Measurements from ENCODE around the gene ERC1. TPM values are rescaled to one million over a fixed set of nuclear protein-coding genes. Genes with fewer than 3 reads are reported as not detected.

ERC1 gene
- polyA plus RNA-seq, 2 of the 4 experiments (the other 2 are of a cell fraction) = 14.2 to 20.9 TPM

DNA sequence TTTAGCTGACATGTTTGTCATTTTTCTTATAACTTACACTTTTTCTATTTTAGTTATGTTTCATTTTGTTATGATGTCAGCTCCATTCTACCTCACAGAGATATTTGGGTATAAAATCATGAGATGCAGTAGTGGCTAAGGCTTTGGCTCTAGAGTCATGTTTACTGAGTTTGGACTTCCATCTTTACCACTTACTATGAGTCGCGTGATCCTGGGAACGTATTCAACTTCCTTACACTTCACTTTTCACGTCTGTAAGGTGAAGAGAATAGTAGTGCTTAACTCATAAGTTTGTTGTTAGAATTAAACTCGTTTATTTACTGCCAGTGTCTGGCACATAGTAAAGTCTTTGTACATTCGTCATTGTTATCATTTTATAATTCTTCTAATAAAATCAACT, 126.3 kb downstream of the ERC1 start:
- ChIA-PET CTCF (interaction anchor here (0.6 to 4.2 kb wide), 84 partner anchors 8 to 823 kb away, joined by 3 to 198 read pairs (median 5); partner anchors contain the start of genes FBXL14 and WNT5B), POLR2A (interaction anchor here (1.5 kb wide), 1 partner anchor 466 kb away, joined by 12 read pairs; no protein-coding TSS in a partner anchor)
- 70% methylated on average over 6 of the region's 6 CpGs for WGBS (ENCODE audit: missing lambda C conversion rate)
- Histone ChIP-seq H3K27ac (no peak overlapping the region), H3K4me2 (no peak overlapping the region), H3K9me3 (no peaks in the 10 kb centered on the region), H3K4me1 (no peaks in the 10 kb centered on the region), H3K4me3 (no peak overlapping the region)
- peak; percentile 7 for FAIRE-seq
- DNase-seq (ENCODE audit: low read depth in 1 of 2, low spot score in 1 of 2) = peak in 1 of 2 experiments; percentile 12
- no peak for ATAC-seq
- TF ChIP-seq, protein P1, sequence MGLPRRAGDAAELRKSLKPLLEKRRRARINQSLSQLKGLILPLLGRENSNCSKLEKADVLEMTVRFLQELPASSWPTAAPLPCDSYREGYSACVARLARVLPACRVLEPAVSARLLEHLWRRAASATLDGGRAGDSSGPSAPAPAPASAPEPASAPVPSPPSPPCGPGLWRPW (IDR thresholded peaks at IDR 0.05) = no peak
- TF ChIP-seq, protein P2, sequence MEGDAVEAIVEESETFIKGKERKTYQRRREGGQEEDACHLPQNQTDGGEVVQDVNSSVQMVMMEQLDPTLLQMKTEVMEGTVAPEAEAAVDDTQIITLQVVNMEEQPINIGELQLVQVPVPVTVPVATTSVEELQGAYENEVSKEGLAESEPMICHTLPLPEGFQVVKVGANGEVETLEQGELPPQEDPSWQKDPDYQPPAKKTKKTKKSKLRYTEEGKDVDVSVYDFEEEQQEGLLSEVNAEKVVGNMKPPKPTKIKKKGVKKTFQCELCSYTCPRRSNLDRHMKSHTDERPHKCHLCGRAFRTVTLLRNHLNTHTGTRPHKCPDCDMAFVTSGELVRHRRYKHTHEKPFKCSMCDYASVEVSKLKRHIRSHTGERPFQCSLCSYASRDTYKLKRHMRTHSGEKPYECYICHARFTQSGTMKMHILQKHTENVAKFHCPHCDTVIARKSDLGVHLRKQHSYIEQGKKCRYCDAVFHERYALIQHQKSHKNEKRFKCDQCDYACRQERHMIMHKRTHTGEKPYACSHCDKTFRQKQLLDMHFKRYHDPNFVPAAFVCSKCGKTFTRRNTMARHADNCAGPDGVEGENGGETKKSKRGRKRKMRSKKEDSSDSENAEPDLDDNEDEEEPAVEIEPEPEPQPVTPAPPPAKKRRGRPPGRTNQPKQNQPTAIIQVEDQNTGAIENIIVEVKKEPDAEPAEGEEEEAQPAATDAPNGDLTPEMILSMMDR (IDR thresholded peaks at IDR 0.05) = no peak
- TF ChIP-seq, protein P3, sequence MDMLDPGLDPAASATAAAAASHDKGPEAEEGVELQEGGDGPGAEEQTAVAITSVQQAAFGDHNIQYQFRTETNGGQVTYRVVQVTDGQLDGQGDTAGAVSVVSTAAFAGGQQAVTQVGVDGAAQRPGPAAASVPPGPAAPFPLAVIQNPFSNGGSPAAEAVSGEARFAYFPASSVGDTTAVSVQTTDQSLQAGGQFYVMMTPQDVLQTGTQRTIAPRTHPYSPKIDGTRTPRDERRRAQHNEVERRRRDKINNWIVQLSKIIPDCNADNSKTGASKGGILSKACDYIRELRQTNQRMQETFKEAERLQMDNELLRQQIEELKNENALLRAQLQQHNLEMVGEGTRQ (IDR thresholded peaks at IDR 0.05) = no peak
- TF ChIP-seq, protein P4, sequence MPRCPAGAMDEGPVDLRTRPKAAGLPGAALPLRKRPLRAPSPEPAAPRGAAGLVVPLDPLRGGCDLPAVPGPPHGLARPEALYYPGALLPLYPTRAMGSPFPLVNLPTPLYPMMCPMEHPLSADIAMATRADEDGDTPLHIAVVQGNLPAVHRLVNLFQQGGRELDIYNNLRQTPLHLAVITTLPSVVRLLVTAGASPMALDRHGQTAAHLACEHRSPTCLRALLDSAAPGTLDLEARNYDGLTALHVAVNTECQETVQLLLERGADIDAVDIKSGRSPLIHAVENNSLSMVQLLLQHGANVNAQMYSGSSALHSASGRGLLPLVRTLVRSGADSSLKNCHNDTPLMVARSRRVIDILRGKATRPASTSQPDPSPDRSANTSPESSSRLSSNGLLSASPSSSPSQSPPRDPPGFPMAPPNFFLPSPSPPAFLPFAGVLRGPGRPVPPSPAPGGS (IDR thresholded peaks at IDR 0.05) = no peak
- TF ChIP-seq FOSL2 (IDR thresholded peaks at IDR 0.05) (no peak), FOSL2 (CRISPR knock-in tag; IDR thresholded peaks at IDR 0.05) (no peak), RARB (CRISPR knock-in tag; IDR thresholded peaks at IDR 0.05) (no peak), ZC3H11A (IDR thresholded peaks at IDR 0.05) (no peak), HOXB5 (CRISPR knock-in tag; IDR thresholded peaks at IDR 0.05) (no peak), ZFP36 (IDR thresholded peaks at IDR 0.05; ENCODE audit: borderline replicate concordance, partially characterized antibody) (no peak), RFX5 (IDR thresholded peaks at IDR 0.05) (no peak), CBX2 (IDR thresholded peaks at IDR 0.05; ENCODE audit: borderline replicate concordance, low read depth) (no peak), CBX8 (IDR thresholded peaks at IDR 0.05) (no peak), FOSB (CRISPR knock-in tag; IDR thresholded peaks at IDR 0.05) (no peak), RCOR1 (IDR thresholded peaks at IDR 0.05; ENCODE audit: low read depth, low read length) (no peak), RNF2 (IDR thresholded peaks at IDR 0.05; ENCODE audit: borderline replicate concordance, low read depth) (no peak), GATA3 (IDR thresholded peaks at IDR 0.05; ENCODE audit: borderline replicate concordance) (no peak), NPAS2 (CRISPR knock-in tag; IDR thresholded peaks at IDR 0.05; ENCODE audit: borderline replicate concordance) (no peak), EP300 (IDR thresholded peaks at IDR 0.05) (no peak)
- TF ChIP-seq, protein P5, sequence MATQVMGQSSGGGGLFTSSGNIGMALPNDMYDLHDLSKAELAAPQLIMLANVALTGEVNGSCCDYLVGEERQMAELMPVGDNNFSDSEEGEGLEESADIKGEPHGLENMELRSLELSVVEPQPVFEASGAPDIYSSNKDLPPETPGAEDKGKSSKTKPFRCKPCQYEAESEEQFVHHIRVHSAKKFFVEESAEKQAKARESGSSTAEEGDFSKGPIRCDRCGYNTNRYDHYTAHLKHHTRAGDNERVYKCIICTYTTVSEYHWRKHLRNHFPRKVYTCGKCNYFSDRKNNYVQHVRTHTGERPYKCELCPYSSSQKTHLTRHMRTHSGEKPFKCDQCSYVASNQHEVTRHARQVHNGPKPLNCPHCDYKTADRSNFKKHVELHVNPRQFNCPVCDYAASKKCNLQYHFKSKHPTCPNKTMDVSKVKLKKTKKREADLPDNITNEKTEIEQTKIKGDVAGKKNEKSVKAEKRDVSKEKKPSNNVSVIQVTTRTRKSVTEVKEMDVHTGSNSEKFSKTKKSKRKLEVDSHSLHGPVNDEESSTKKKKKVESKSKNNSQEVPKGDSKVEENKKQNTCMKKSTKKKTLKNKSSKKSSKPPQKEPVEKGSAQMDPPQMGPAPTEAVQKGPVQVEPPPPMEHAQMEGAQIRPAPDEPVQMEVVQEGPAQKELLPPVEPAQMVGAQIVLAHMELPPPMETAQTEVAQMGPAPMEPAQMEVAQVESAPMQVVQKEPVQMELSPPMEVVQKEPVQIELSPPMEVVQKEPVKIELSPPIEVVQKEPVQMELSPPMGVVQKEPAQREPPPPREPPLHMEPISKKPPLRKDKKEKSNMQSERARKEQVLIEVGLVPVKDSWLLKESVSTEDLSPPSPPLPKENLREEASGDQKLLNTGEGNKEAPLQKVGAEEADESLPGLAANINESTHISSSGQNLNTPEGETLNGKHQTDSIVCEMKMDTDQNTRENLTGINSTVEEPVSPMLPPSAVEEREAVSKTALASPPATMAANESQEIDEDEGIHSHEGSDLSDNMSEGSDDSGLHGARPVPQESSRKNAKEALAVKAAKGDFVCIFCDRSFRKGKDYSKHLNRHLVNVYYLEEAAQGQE (IDR thresholded peaks at IDR 0.05) = no peak
- TF ChIP-seq, protein P6, sequence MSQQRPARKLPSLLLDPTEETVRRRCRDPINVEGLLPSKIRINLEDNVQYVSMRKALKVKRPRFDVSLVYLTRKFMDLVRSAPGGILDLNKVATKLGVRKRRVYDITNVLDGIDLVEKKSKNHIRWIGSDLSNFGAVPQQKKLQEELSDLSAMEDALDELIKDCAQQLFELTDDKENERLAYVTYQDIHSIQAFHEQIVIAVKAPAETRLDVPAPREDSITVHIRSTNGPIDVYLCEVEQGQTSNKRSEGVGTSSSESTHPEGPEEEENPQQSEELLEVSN (IDR thresholded peaks at IDR 0.05; ENCODE audit: borderline replicate concordance, low read depth) = no peak
